Measurements from ENCODE around the gene GRK5.

GRK5 gene

GRCh38 chr10:119330342-119330741 lies 123.0 kb downstream of the GRK5 start:
- TF ChIP-seq CTCF (conservative IDR thresholded peaks at IDR 0.05; ENCODE audit: low read length) (no peak), EZH2phosphoT487 (IDR thresholded peaks at IDR 0.05; ENCODE audit: borderline replicate concordance) (no peak)
- Histone ChIP-seq H3K27me3 (ENCODE audit: insufficient read depth, low read length, poor library complexity, severe bottlenecking) (no peaks in the 10 kb centered on the region), H3K36me3 (ENCODE audit: insufficient read depth, low read length) (peaks cover 7% of the 10 kb centered on the region; the same call in 1 of the 2 replicates), H3K4me1 (ENCODE audit: insufficient read depth, low read length, poor library complexity, severe bottlenecking) (peaks cover 14% of the 10 kb centered on the region), H2AFZ (ENCODE audit: low read length) (no peak overlapping the region), H3K9ac (ENCODE audit: low read depth, low read length, poor library complexity, severe bottlenecking) (no peak overlapping the region), H3F3A (ENCODE audit: low read depth) (no peaks in the 10 kb centered on the region), H3K79me2 (ENCODE audit: insufficient read depth, low read length) (no peaks in the 10 kb centered on the region), H3K4me3 (ENCODE audit: low read length, poor library complexity, severe bottlenecking) (no peak overlapping the region), H3K9me3 (ENCODE audit: insufficient read depth, low read depth, low read length) (no peaks in the 10 kb centered on the region), H3K4me2 (ENCODE audit: low read depth, low read length, poor library complexity, severe bottlenecking) (no peak overlapping the region), H4K20me1 (ENCODE audit: insufficient read depth, low read length, poor library complexity, severe bottlenecking) (no peaks in the 10 kb centered on the region), H3K9me2 (replicated peaks; ENCODE audit: low read depth, low read length) (no peaks in the 10 kb centered on the region)

- Histone ChIP-seq H3K9me3 (ENCODE audit: insufficient read depth, low read depth, low read length) (no peaks in the 10 kb centered on the region), H3K36me3 (ENCODE audit: insufficient read depth, low read length) (peaks cover 7% of the 10 kb centered on the region; the same call in 1 of the 2 replicates), H3K4me3 (ENCODE audit: low read length, poor library complexity, severe bottlenecking) (no peak overlapping the region), H3F3A (ENCODE audit: low read depth) (no peaks in the 10 kb centered on the region), H3K4me1 (ENCODE audit: insufficient read depth, low read length, poor library complexity, severe bottlenecking) (peaks cover 14% of the 10 kb centered on the region), H3K27me3 (ENCODE audit: insufficient read depth, low read length, poor library complexity, severe bottlenecking) (no peaks in the 10 kb centered on the region), H4K20me1 (ENCODE audit: insufficient read depth, low read length, poor library complexity, severe bottlenecking) (no peaks in the 10 kb centered on the region), H2AFZ (ENCODE audit: low read length) (no peak overlapping the region), H3K4me2 (ENCODE audit: low read depth, low read length, poor library complexity, severe bottlenecking) (no peak overlapping the region), H3K9ac (ENCODE audit: low read depth, low read length, poor library complexity, severe bottlenecking) (no peak overlapping the region), H3K9me2 (replicated peaks; ENCODE audit: low read depth, low read length) (no peaks in the 10 kb centered on the region), H3K79me2 (ENCODE audit: insufficient read depth, low read length) (no peaks in the 10 kb centered on the region)
- TF ChIP-seq CTCF (conservative IDR thresholded peaks at IDR 0.05; ENCODE audit: low read length) = no peak
- TF ChIP-seq EZH2phosphoT487 (IDR thresholded peaks at IDR 0.05; ENCODE audit: borderline replicate concordance) = no peak
These were observed 123.7 kb downstream of the GRK5 start for GRCh38 chr10:119331061-119331460.

GRCh38 chr10:119333146-119333792 lies 125.9 kb downstream of the GRK5 start:
- H4K20me1 ChIP-seq (ENCODE audit: insufficient read depth, low read length, poor library complexity, severe bottlenecking) = no peaks in the 10 kb centered on the region
- no peak overlapping the region for H2AFZ ChIP-seq (ENCODE audit: low read length)
- peaks cover 7% of the 10 kb centered on the region; the same call in 1 of the 2 replicates for H3K36me3 ChIP-seq (ENCODE audit: insufficient read depth, low read length)
- H3K79me2 ChIP-seq (ENCODE audit: insufficient read depth, low read length) = no peaks in the 10 kb centered on the region
- no peak overlapping the region for H3K9ac ChIP-seq (ENCODE audit: low read depth, low read length, poor library complexity, severe bottlenecking)
- no peaks in the 10 kb centered on the region for H3K9me2 ChIP-seq (replicated peaks; ENCODE audit: low read depth, low read length)
- TF ChIP-seq CTCF (conservative IDR thresholded peaks at IDR 0.05; ENCODE audit: low read length) (no peak), EZH2phosphoT487 (IDR thresholded peaks at IDR 0.05; ENCODE audit: borderline replicate concordance) (no peak)
- no peak overlapping the region for H3K4me3 ChIP-seq (ENCODE audit: low read length, poor library complexity, severe bottlenecking)
- H3K4me2 ChIP-seq (ENCODE audit: low read depth, low read length, poor library complexity, severe bottlenecking) = no peak overlapping the region
- H3F3A ChIP-seq (ENCODE audit: low read depth) = no peaks in the 10 kb centered on the region
- H3K27me3 ChIP-seq (ENCODE audit: insufficient read depth, low read length, poor library complexity, severe bottlenecking) = no peaks in the 10 kb centered on the region
- no peaks in the 10 kb centered on the region for H3K9me3 ChIP-seq (ENCODE audit: insufficient read depth, low read depth, low read length)
- peaks cover 14% of the 10 kb centered on the region for H3K4me1 ChIP-seq (ENCODE audit: insufficient read depth, low read length, poor library complexity, severe bottlenecking)

Data from Loucy (cell line).